K562 (cell line): ENCODE results near the gene F11R. TPM values are rescaled to one million over a fixed set of nuclear protein-coding genes. Genes with fewer than 3 reads are reported as not detected.
A peak's percentile ranks its signal among the peaks of the same experiment; 100 is the strongest.

Experiments
- ATF3 ChIP-seq, 2 experiments: fragments of 450-650 bp in 1 of 2; sonication (generic) in 1 of 2; formaldehyde crosslinking in 1 of 2; IDR thresholded peaks in 1 of 2; conservative IDR thresholded peaks in 1 of 2; 2 replicates each; pipeline versions ENCODE4 v1.6.1 to v1.8.1; 2016 to 2023; ENCODE audit warnings: mild to moderate bottlenecking in 2 of 2, moderate library complexity in 2 of 2, inconsistent platforms in 1 of 2, missing genetic modification reagents in 1 of 2
- BACH1 ChIP-seq: fragments of 200-800 bp; sonication (Bioruptor generic); IDR thresholded peaks from 2 replicates; pipeline ENCODE4 v1.6.1; 2016; ENCODE audit warnings: missing genetic modification characterization, missing compliant biosample characterization
- CBFA2T3 ChIP-seq: fragments of 450-650 bp; IDR thresholded peaks from 2 replicates; pipeline ENCODE4 v1.6.1; 2017
- EP300 ChIP-seq: IDR thresholded peaks from 2 replicates; pipeline ENCODE4 v1.6.1; 2012; ENCODE audit warnings: low read length, improper control_type of control experiment
- HMGN3 ChIP-seq: IDR thresholded peaks from 2 replicates; pipeline ENCODE4 v1.6.1; 2011; ENCODE audit warnings: borderline replicate concordance, low read depth, mild to moderate bottlenecking, mixed read lengths, low read length; ENCODE audit not compliant: insufficient read length; ENCODE audit errors: extremely low read depth
- PTRF ChIP-seq: fragments of 450-650 bp; IDR thresholded peaks from 2 replicates; pipeline ENCODE4 v1.6.1; 2016; ENCODE audit warnings: mild to moderate bottlenecking, missing genetic modification characterization, missing compliant biosample characterization
- RBM39 ChIP-seq: fragments of 200-400 bp; formaldehyde crosslinking; optimal IDR thresholded peaks from 2 replicates; pipeline ENCODE3; 2018; ENCODE audit warnings: low read depth, low read length
- RREB1 ChIP-seq: fragments of 250-450 bp; sonication (Bioruptor Pico); IDR thresholded peaks from 2 replicates; pipeline ENCODE4 v1.4.0; 2020
- SRSF7 ChIP-seq: fragments of 200-400 bp; formaldehyde crosslinking; optimal IDR thresholded peaks from 2 replicates; pipeline ENCODE3; 2017; ENCODE audit warnings: mild to moderate bottlenecking, low read depth, low read length
- TCF15 ChIP-seq: fragments of 250-450 bp; sonication (Bioruptor Pico); IDR thresholded peaks from 2 replicates; pipeline ENCODE4 v1.8.0; 2022; ENCODE audit warnings: moderate library complexity, mild to moderate bottlenecking, inconsistent platforms
- TCF3 ChIP-seq: sonication (generic); formaldehyde crosslinking; IDR thresholded peaks from 2 replicates; pipeline ENCODE4 v1.4.0; 2020; ENCODE audit warnings: mild to moderate bottlenecking, missing genetic modification reagents
- ZBTB33 ChIP-seq: sonication (generic); formaldehyde crosslinking; IDR thresholded peaks from 2 replicates; pipeline ENCODE4 v1.8.1; 2023; ENCODE audit warnings: mild to moderate bottlenecking, missing genetic modification reagents
- ZNF431 ChIP-seq: sonication (generic); formaldehyde crosslinking; IDR thresholded peaks from 2 replicates; pipeline ENCODE4 v1.8.0; 2022; ENCODE audit warnings: mild to moderate bottlenecking, missing genetic modification reagents
- polyA plus RNA-seq, 8 experiments: library from polyadenylated mRNA; depleted of rRNA in 4 of 8; stranded (reverse) in 5 of 8; unstranded in 3 of 8; fragments of >200 nt; fragmentation: Nextera tagmentation in 2 of 8; fragmentation: Illumina TruSeq in 1 of 8; extraction: Ambion mirVana in 2 of 8; extraction: Trizol in 1 of 8; gene quantifications; 2 replicates each; pipeline versions ENCODE4 v1.2.1 to v1.2.3, GENCODE V29; 2011 to 2014; ENCODE audit warnings: inconsistent platforms in 1 of 8, missing spikeins in 1 of 8
- total RNA-seq, 7 experiments: library from RNA; depleted of rRNA in 6 of 7; stranded (reverse); fragments of >200 nt in 6 of 7; fragmentation: Illumina TruSeq in 2 of 7; extraction: Trizol in 2 of 7; gene quantifications; 2 replicates each; pipeline versions ENCODE4 v1.2.1 to v1.2.3, GENCODE V29; 2011 to 2021; ENCODE audit warnings: low replicate concordance in 1 of 7

The F11R gene
- total and polyA plus RNA-seq, 9 of the 15 experiments (the other 6 are each of a cell fraction or from before 2014, with no cell fraction given): 27.4 to 187 (median 52.5) TPM

- TF ChIP-seq RREB1 (CRISPR knock-in tag) (0 out of 2 replicates have a peak, but pooled peaks have one; percentile 44), ZNF431 (no peak), ATF3 (IDR thresholded peaks at IDR 0.05) (peak; percentile 72; the same call in 1 of the 2 replicates), ATF3 (CRISPR knock-in tag; conservative IDR thresholded peaks at IDR 0.05) (no peak), HMGN3 (no peak), RBM39 (no peak), TCF3 (CRISPR knock-in tag) (peak; percentile 93), ZBTB33 (no peak), CBFA2T3 (peak; percentile 96), EP300 (peak; percentile 93), BACH1 (no peak), PTRF (tag) (no peak), SRSF7 (no peak), TCF15 (CRISPR knock-in tag) (no peak)
Measured at GRCh38 chr1:161013488-161014230, 7.3 kb downstream of the F11R start (continued).
